Measurements from ENCODE around the gene LAMA2.

LAMA2 gene

GRCh38 chr6:128919412-128920180 lies 36.7 kb downstream of the LAMA2 start:
- no peak overlapping the region for H2BK120ac ChIP-seq (ENCODE audit: low read depth, low read length)
- H3K27ac ChIP-seq (ENCODE audit: low read length, poor library complexity, severe bottlenecking), result no peak overlapping the region
- H3K79me1 ChIP-seq (replicated peaks; ENCODE audit: low read length, poor library complexity, severe bottlenecking), result no peaks in the 10 kb centered on the region
- WGBS, result 97% methylated on average over 2 of the region's 2 CpGs
- H3K23ac ChIP-seq (ENCODE audit: low read length in 2 of 2), result no peak overlapping the region
- no peak overlapping the region for H4K91ac ChIP-seq (ENCODE audit: low read length)
- DNase-seq, result no peak
- no peak overlapping the region for H2AFZ ChIP-seq (ENCODE audit: low read depth, low read length)
- H3K9ac ChIP-seq (ENCODE audit: low read length), result peak overlapping the region; percentile 60
- H2AK5ac ChIP-seq (ENCODE audit: low read length, severe bottlenecking), result no peak overlapping the region
- H3K14ac ChIP-seq (ENCODE audit: low read length in 2 of 2), result no peak overlapping the region
- H4K8ac ChIP-seq (ENCODE audit: low read length), result no peak overlapping the region
- H3K4me1 ChIP-seq (ENCODE audit: control insufficient read depth, insufficient read depth, low read depth, low read length), result no peaks in the 10 kb centered on the region
- no peak overlapping the region for H2BK12ac ChIP-seq (ENCODE audit: low read length in 2 of 2)
- H3K4me2 ChIP-seq (ENCODE audit: low read length, poor library complexity, severe bottlenecking), result no peak overlapping the region
- H3K4me3 ChIP-seq (ENCODE audit: insufficient read depth in 1 of 2, low read depth in 1 of 2, low read length in 2 of 2), result peak overlapping the region in 1 of 2 experiments; percentile 4
- H3K18ac ChIP-seq (ENCODE audit: low read depth in 1 of 2, low read length in 2 of 2), result no peak overlapping the region
- H2BK15ac ChIP-seq (ENCODE audit: low read depth, poor library complexity, severe bottlenecking), result no peak overlapping the region
- H3K27me3 ChIP-seq (ENCODE audit: control insufficient read depth in 1 of 2, insufficient read depth in 1 of 2, low read length in 2 of 2), result no peaks in the 10 kb centered on the region
- no peaks in the 10 kb centered on the region for H3K9me3 ChIP-seq (ENCODE audit: control insufficient read depth, low read length)
- H3K4ac ChIP-seq (ENCODE audit: low read depth in 1 of 2, low read length in 2 of 2), result no peak overlapping the region
- H3K36me3 ChIP-seq (ENCODE audit: control insufficient read depth in 1 of 2, insufficient read depth in 2 of 2, low read depth in 1 of 2, low read length in 2 of 2), result no peaks in the 10 kb centered on the region
- no peak overlapping the region for H2BK5ac ChIP-seq (ENCODE audit: low read depth, low read length, poor library complexity, severe bottlenecking)

DNA sequence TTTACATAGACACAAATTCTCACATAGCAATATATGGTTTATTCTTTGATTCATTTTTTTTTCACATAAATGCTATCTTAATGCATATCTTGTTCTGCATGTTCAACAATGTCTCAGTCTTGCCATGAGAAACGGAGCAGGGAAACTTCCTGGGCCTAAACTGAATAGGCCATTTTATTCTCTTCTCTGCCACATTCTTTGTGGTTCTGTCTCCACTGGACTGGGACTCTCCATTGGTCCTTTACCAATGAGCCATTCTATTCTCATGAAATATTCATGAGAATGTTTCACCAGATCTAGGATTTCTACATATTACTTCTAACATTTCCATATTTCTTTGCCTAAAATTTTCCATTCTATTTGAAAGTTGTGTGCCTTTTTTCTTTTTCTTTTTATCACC lies 42.8 kb downstream of the LAMA2 start:
- no peaks in the 10 kb centered on the region for H3K9me3 ChIP-seq (ENCODE audit: control insufficient read depth, low read length)

DNA sequence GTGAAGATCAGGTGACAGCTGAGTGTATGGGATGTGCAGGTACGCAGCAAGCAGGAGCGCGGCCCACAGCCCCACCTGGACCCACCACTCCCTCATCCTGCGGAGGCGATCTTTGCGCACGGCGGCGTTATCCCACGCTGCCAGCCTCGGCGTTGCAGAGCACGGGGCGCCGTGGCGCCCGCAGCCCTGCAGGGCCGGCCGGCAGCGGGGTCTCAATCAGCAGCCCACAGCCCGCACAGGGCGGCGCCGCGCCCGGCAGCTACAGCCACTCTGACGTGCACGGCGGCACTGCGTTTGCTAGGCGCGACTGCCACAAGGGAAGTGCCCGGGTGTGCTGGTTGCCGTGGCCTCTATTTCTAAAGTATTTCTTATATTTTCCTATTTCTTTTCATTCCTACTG lies 46.9 kb downstream of the LAMA2 start:
- no peak overlapping the region for H4K91ac ChIP-seq (ENCODE audit: low read length)
- no peak overlapping the region for H2BK5ac ChIP-seq (ENCODE audit: low read depth, low read length, poor library complexity, severe bottlenecking)
- H2BK120ac ChIP-seq (ENCODE audit: low read depth, low read length), result no peak overlapping the region
- H3K9ac ChIP-seq (ENCODE audit: low read length), result no peak overlapping the region
- H4K8ac ChIP-seq (ENCODE audit: low read length), result no peak overlapping the region
- H2AFZ ChIP-seq (ENCODE audit: low read depth, low read length), result no peak overlapping the region
- 98% methylated on average over 34 of the region's 34 CpGs for WGBS
- no peaks in the 10 kb centered on the region for H3K9me3 ChIP-seq (ENCODE audit: control insufficient read depth, low read length)
- DNase-seq, result no peak
- no peak overlapping the region for H3K23ac ChIP-seq (ENCODE audit: low read length in 2 of 2)
- H3K14ac ChIP-seq (ENCODE audit: low read length in 2 of 2), result no peak overlapping the region
- no peak overlapping the region for H2BK12ac ChIP-seq (ENCODE audit: low read length in 2 of 2)
- H3K4ac ChIP-seq (ENCODE audit: low read depth in 1 of 2, low read length in 2 of 2), result no peak overlapping the region
- no peak overlapping the region for H3K4me3 ChIP-seq (ENCODE audit: insufficient read depth in 1 of 2, low read depth in 1 of 2, low read length in 2 of 2)
- no peaks in the 10 kb centered on the region for H3K27me3 ChIP-seq (ENCODE audit: control insufficient read depth in 1 of 2, insufficient read depth in 1 of 2, low read length in 2 of 2)
- H3K79me1 ChIP-seq (replicated peaks; ENCODE audit: low read length, poor library complexity, severe bottlenecking), result no peaks in the 10 kb centered on the region
- no peak overlapping the region for H2BK15ac ChIP-seq (ENCODE audit: low read depth, poor library complexity, severe bottlenecking)
- no peak overlapping the region for H3K4me2 ChIP-seq (ENCODE audit: low read length, poor library complexity, severe bottlenecking)
- H3K18ac ChIP-seq (ENCODE audit: low read depth in 1 of 2, low read length in 2 of 2), result no peak overlapping the region
- peaks cover 3 to 7% of the 10 kb centered on the region in 2 experiments for H3K36me3 ChIP-seq (ENCODE audit: control insufficient read depth in 1 of 2, insufficient read depth in 2 of 2, low read depth in 1 of 2, low read length in 2 of 2)
- H2AK5ac ChIP-seq (ENCODE audit: low read length, severe bottlenecking), result no peak overlapping the region
- no peaks in the 10 kb centered on the region for H3K4me1 ChIP-seq (ENCODE audit: control insufficient read depth, insufficient read depth, low read depth, low read length)
- H3K27ac ChIP-seq (ENCODE audit: low read length, poor library complexity, severe bottlenecking), result no peak overlapping the region

More for the DNA sequence above, 42.8 kb downstream of the LAMA2 start:
- Histone ChIP-seq H4K8ac (ENCODE audit: low read length) (no peak overlapping the region), H2BK120ac (ENCODE audit: low read depth, low read length) (no peak overlapping the region), H3K4me2 (ENCODE audit: low read length, poor library complexity, severe bottlenecking) (no peak overlapping the region), H3K27me3 (ENCODE audit: control insufficient read depth in 1 of 2, insufficient read depth in 1 of 2, low read length in 2 of 2) (no peaks in the 10 kb centered on the region), H3K4me3 (ENCODE audit: insufficient read depth in 1 of 2, low read depth in 1 of 2, low read length in 2 of 2) (no peak overlapping the region), H3K14ac (ENCODE audit: low read length in 2 of 2) (no peak overlapping the region), H4K91ac (ENCODE audit: low read length) (no peak overlapping the region), H3K18ac (ENCODE audit: low read depth in 1 of 2, low read length in 2 of 2) (no peak overlapping the region), H3K27ac (ENCODE audit: low read length, poor library complexity, severe bottlenecking) (no peak overlapping the region), H3K9ac (ENCODE audit: low read length) (no peak overlapping the region), H3K23ac (ENCODE audit: low read length in 2 of 2) (no peak overlapping the region), H2AFZ (ENCODE audit: low read depth, low read length) (no peak overlapping the region), H2BK5ac (ENCODE audit: low read depth, low read length, poor library complexity, severe bottlenecking) (no peak overlapping the region), H3K4ac (ENCODE audit: low read depth in 1 of 2, low read length in 2 of 2) (no peak overlapping the region), H2BK12ac (ENCODE audit: low read length in 2 of 2) (no peak overlapping the region), H2BK15ac (ENCODE audit: low read depth, poor library complexity, severe bottlenecking) (no peak overlapping the region), H3K36me3 (ENCODE audit: control insufficient read depth in 1 of 2, insufficient read depth in 2 of 2, low read depth in 1 of 2, low read length in 2 of 2) (peaks cover 3 to 7% of the 10 kb centered on the region in 2 experiments), H3K4me1 (ENCODE audit: control insufficient read depth, insufficient read depth, low read depth, low read length) (no peaks in the 10 kb centered on the region), H3K79me1 (replicated peaks; ENCODE audit: low read length, poor library complexity, severe bottlenecking) (no peaks in the 10 kb centered on the region), H2AK5ac (ENCODE audit: low read length, severe bottlenecking) (no peak overlapping the region)
- DNase-seq, result no peak
- WGBS, result 90% methylated on average over 1 of the region's 1 CpG

GRCh38 chr6:128930321-128930720 lies 47.4 kb downstream of the LAMA2 start:
- Histone ChIP-seq H3K18ac (ENCODE audit: low read depth in 1 of 2, low read length in 2 of 2) (no peak overlapping the region), H2AFZ (ENCODE audit: low read depth, low read length) (no peak overlapping the region), H2BK15ac (ENCODE audit: low read depth, poor library complexity, severe bottlenecking) (no peak overlapping the region), H2AK5ac (ENCODE audit: low read length, severe bottlenecking) (no peak overlapping the region), H3K4me2 (ENCODE audit: low read length, poor library complexity, severe bottlenecking) (no peak overlapping the region), H3K23ac (ENCODE audit: low read length in 2 of 2) (no peak overlapping the region), H3K4me1 (ENCODE audit: control insufficient read depth, insufficient read depth, low read depth, low read length) (no peaks in the 10 kb centered on the region), H4K91ac (ENCODE audit: low read length) (no peak overlapping the region), H3K4me3 (ENCODE audit: insufficient read depth in 1 of 2, low read depth in 1 of 2, low read length in 2 of 2) (no peak overlapping the region), H3K14ac (ENCODE audit: low read length in 2 of 2) (no peak overlapping the region), H3K27ac (ENCODE audit: low read length, poor library complexity, severe bottlenecking) (no peak overlapping the region), H3K9ac (ENCODE audit: low read length) (no peak overlapping the region), H3K36me3 (ENCODE audit: control insufficient read depth in 1 of 2, insufficient read depth in 2 of 2, low read depth in 1 of 2, low read length in 2 of 2) (peaks cover 3 to 7% of the 10 kb centered on the region in 2 experiments), H3K79me1 (replicated peaks; ENCODE audit: low read length, poor library complexity, severe bottlenecking) (no peaks in the 10 kb centered on the region), H3K27me3 (ENCODE audit: control insufficient read depth in 1 of 2, insufficient read depth in 1 of 2, low read length in 2 of 2) (no peaks in the 10 kb centered on the region), H3K9me3 (ENCODE audit: control insufficient read depth, low read length) (no peaks in the 10 kb centered on the region), H2BK5ac (ENCODE audit: low read depth, low read length, poor library complexity, severe bottlenecking) (no peak overlapping the region), H3K4ac (ENCODE audit: low read depth in 1 of 2, low read length in 2 of 2) (no peak overlapping the region), H4K8ac (ENCODE audit: low read length) (no peak overlapping the region), H2BK120ac (ENCODE audit: low read depth, low read length) (no peak overlapping the region), H2BK12ac (ENCODE audit: low read length in 2 of 2) (no peak overlapping the region)
- 95% methylated on average over 5 of the region's 5 CpGs for WGBS
- no peak for DNase-seq

Measured in mesenchymal stem cell (in vitro differentiated cells and primary cell).